IMR-90 (cell line): ENCODE data around the gene KRT16. TPM values are rescaled to one million over a fixed set of nuclear protein-coding genes. Genes with fewer than 3 reads are reported as not detected.

ENCODE experiments used
- ATAC-seq: fragments of 200-7000 bp; cut with Tn5 transposase; 2 replicates; pipeline ENCODE4 v1.9.1; 2020; ENCODE audit warnings: low read depth, mild to moderate bottlenecking, moderate library complexity
- BruUV-seq: library from RNA; stranded (reverse); fragments of 400-500 nt; replicated peaks from 2 replicates; lab custom pipeline; 2021; lab: Mats Ljungman, UMichigan
- CTCF ChIA-PET: fragments of 300-600 bp; formaldehyde crosslinking; extraction: SDS; loops from one replicate; lab custom pipeline; 2021; ENCODE audit warnings: antibody characterized with exemption; lab: Yijun Ruan, JAX
- POLR2A ChIA-PET: fragments of 300-600 bp; sonication (Branson Sonifier 250); formaldehyde crosslinking; loops from one replicate; lab custom pipeline; 2022; ENCODE audit warnings: antibody characterized with exemption; ENCODE audit not compliant: unreplicated experiment; lab: Charles Lee
- DNase-seq: peaks from one replicate; pipeline ENCODE4 v3.0.0; 2013
- H2AFZ ChIP-seq: replicated peaks from 2 replicates; pipeline ENCODE3; 2013; ENCODE audit warnings: low read length, mild to moderate bottlenecking; ENCODE audit not compliant: poor library complexity
- H2AK5ac ChIP-seq: 2 replicates; pipeline ENCODE4 v1.6.1; 2013; ENCODE audit warnings: low read depth, low read length, inconsistent platforms
- H2AK9ac ChIP-seq: replicated peaks from 2 replicates; pipeline ENCODE3; 2013; ENCODE audit warnings: mild to moderate bottlenecking, low read depth, low read length, moderate library complexity; ENCODE audit not compliant: poor library complexity
- H2BK120ac ChIP-seq: 2 replicates; pipeline ENCODE4 v1.6.1; 2013; ENCODE audit warnings: low read depth, low read length, inconsistent platforms
- H2BK15ac ChIP-seq: 3 replicates; pipeline ENCODE4 v1.6.1; 2013; ENCODE audit warnings: low read depth, low read length, inconsistent platforms
- H2BK20ac ChIP-seq: 2 replicates; pipeline ENCODE4 v1.6.1; 2013; ENCODE audit warnings: low read depth, mild to moderate bottlenecking, inconsistent platforms, low read length, moderate library complexity
- H2BK5ac ChIP-seq: 2 replicates; pipeline ENCODE4 v1.6.1; 2013; ENCODE audit warnings: mild to moderate bottlenecking, low read depth, low read length, inconsistent platforms; ENCODE audit not compliant: poor library complexity, severe bottlenecking
- H3K14ac ChIP-seq: replicated peaks from 2 replicates; pipeline ENCODE4 v1.6.1; 2013; ENCODE audit warnings: low read depth, low read length, inconsistent platforms
- H3K18ac ChIP-seq: 2 replicates; pipeline ENCODE4 v1.6.1; 2013; ENCODE audit warnings: low read depth, low read length, control low read depth
- H3K23ac ChIP-seq: 2 replicates; pipeline ENCODE4 v1.6.1; 2013; ENCODE audit warnings: low read depth, low read length, inconsistent platforms
- H3K27ac ChIP-seq: 2 replicates; pipeline ENCODE4 v1.5.1; 2013; ENCODE audit warnings: mild to moderate bottlenecking, control low read depth, low read length; ENCODE audit not compliant: insufficient read depth
- H3K27me3 ChIP-seq: 2 replicates; pipeline ENCODE4 v1.6.1; 2013; ENCODE audit warnings: low read length; ENCODE audit not compliant: control insufficient read depth, insufficient read depth
- H3K36me3 ChIP-seq: 2 replicates; pipeline ENCODE4 v1.6.1; 2013; ENCODE audit warnings: low read length, mixed read lengths; ENCODE audit not compliant: control insufficient read depth, insufficient read depth
- H3K4ac ChIP-seq: 2 replicates; pipeline ENCODE4 v1.6.1; 2013; ENCODE audit warnings: low read depth, low read length, inconsistent platforms
- H3K4me1 ChIP-seq: 2 replicates; pipeline ENCODE4 v1.6.1; 2013; ENCODE audit warnings: low read length, mixed read lengths; ENCODE audit not compliant: control insufficient read depth, insufficient read depth
- H3K4me2 ChIP-seq: 2 replicates; pipeline ENCODE4 v1.6.1; 2013; ENCODE audit warnings: low read depth, mild to moderate bottlenecking, control low read depth, low read length, moderate library complexity
- H3K4me3 ChIP-seq: 2 replicates; pipeline ENCODE4 v1.5.1; 2013; ENCODE audit warnings: low read depth, mild to moderate bottlenecking, control low read depth, low read length, moderate library complexity; ENCODE audit not compliant: insufficient read depth
- H3K56ac ChIP-seq: 2 replicates; pipeline ENCODE4 v1.6.1; 2013; ENCODE audit warnings: low read length, inconsistent platforms; ENCODE audit not compliant: insufficient read depth; ENCODE audit errors: extremely low read depth
- H3K79me1 ChIP-seq, 2 experiments: 2 replicates each; pipeline ENCODE4 v1.6.1; 2013; ENCODE audit warnings: low read length in 2 of 2, inconsistent platforms in 1 of 2, low read depth in 1 of 2
- H3K9ac ChIP-seq: 2 replicates; pipeline ENCODE4 v1.6.1; 2013; ENCODE audit warnings: low read depth, low read length, control low read depth
- H3K9me1 ChIP-seq: 2 replicates; pipeline ENCODE4 v1.6.1; 2013; ENCODE audit warnings: low read length, inconsistent platforms; ENCODE audit not compliant: insufficient read depth
- H3K9me3 ChIP-seq: 2 replicates; pipeline ENCODE4 v1.6.1; 2013; ENCODE audit warnings: low read length; ENCODE audit not compliant: control insufficient read depth, insufficient read depth
- H4K20me1 ChIP-seq: 2 replicates; pipeline ENCODE4 v1.6.1; 2013; ENCODE audit warnings: low read length, inconsistent platforms; ENCODE audit not compliant: insufficient read depth
- H4K5ac ChIP-seq: 2 replicates; pipeline ENCODE4 v1.6.1; 2013; ENCODE audit warnings: mild to moderate bottlenecking, low read depth, low read length, control low read depth
- H4K8ac ChIP-seq, 2 experiments: 2 replicates each; pipeline ENCODE4 v1.6.1; 2013; ENCODE audit warnings: low read depth in 2 of 2, low read length in 2 of 2, control low read depth in 1 of 2, inconsistent platforms in 1 of 2
- H4K91ac ChIP-seq: 2 replicates; pipeline ENCODE4 v1.6.1; 2013; ENCODE audit warnings: low read depth, low read length, inconsistent platforms; ENCODE audit not compliant: insufficient read depth
- BHLHE40 ChIP-seq: fragments of 150-350 bp; IDR thresholded peaks from 2 replicates; pipeline ENCODE4 v1.6.1; 2016; ENCODE audit warnings: mild to moderate bottlenecking, low read depth, low read length
- CEBPB ChIP-seq: IDR thresholded peaks from 2 replicates; pipeline ENCODE4 v1.6.1; 2012; ENCODE audit warnings: low read depth, low read length, improper control_type of control experiment
- CHD1 ChIP-seq: IDR thresholded peaks from 2 replicates; pipeline ENCODE4 v1.6.1; 2012; ENCODE audit warnings: low read depth, low read length, improper control_type of control experiment
- FOS ChIP-seq: fragments of 150-350 bp; IDR thresholded peaks from 2 replicates; pipeline ENCODE4 v1.6.1; 2016; ENCODE audit warnings: low read depth, low read length
- MAFK ChIP-seq: IDR thresholded peaks from 2 replicates; pipeline ENCODE4 v1.6.1; 2012; ENCODE audit warnings: low read depth, low read length, improper control_type of control experiment
- MAZ ChIP-seq: IDR thresholded peaks from 2 replicates; pipeline ENCODE4 v1.6.1; 2012; ENCODE audit warnings: low read depth, mild to moderate bottlenecking, low read length, improper control_type of control experiment, moderate library complexity, borderline replicate concordance
- POLR2A ChIP-seq: IDR thresholded peaks from 2 replicates; pipeline ENCODE4 v1.6.1; 2012; ENCODE audit warnings: mild to moderate bottlenecking, low read depth, low read length
- RAD21 ChIP-seq: IDR thresholded peaks from 2 replicates; pipeline ENCODE4 v1.6.1; 2012; ENCODE audit warnings: low read length, improper control_type of control experiment
- RCOR1 ChIP-seq: IDR thresholded peaks from 2 replicates; pipeline ENCODE4 v1.6.1; 2012; ENCODE audit warnings: mild to moderate bottlenecking, low read length, improper control_type of control experiment; ENCODE audit not compliant: insufficient replicate concordance
- RFX5 ChIP-seq: IDR thresholded peaks from 2 replicates; pipeline ENCODE4 v1.8.0; 2012; ENCODE audit warnings: low read depth, mild to moderate bottlenecking, low read length, moderate library complexity
- SMC3 ChIP-seq: fragments of 150-350 bp; IDR thresholded peaks from 2 replicates; pipeline ENCODE4 v1.6.1; 2016; ENCODE audit warnings: low read depth, mild to moderate bottlenecking, antibody characterized with exemption, low read length, moderate library complexity
- WGBS, 2 experiments: methylation state at CpG; one replicate each; pipeline versions ENCODE4 v1.1.5 to v1.1.7; 2013; ENCODE audit warnings: missing lambda C conversion rate in 2 of 2; ENCODE audit not compliant: insufficient read length in 1 of 2; ENCODE audit errors: extremely low coverage in 2 of 2; 5-methylcytosine and 5-hydroxymethylcytosine counted together
- dilution Hi-C: fragments of 300-500 bp; cut with HindIII; formaldehyde crosslinking; loops from one replicate; pipeline ENCODE4 v1.14.3; 2018; ENCODE audit warnings: low sequenced_read_pairs; ENCODE audit not compliant: unreplicated experiment
- in situ Hi-C: fragments of 300-500 bp; cut with MboI; formaldehyde crosslinking; loops from 3 replicates; pipeline ENCODE4 v1.14.3; 2019; ENCODE audit warnings: low sequenced_read_pairs, inconsistent platforms, mixed read lengths
- intact Hi-C: fragments of 100-400 bp; cut with micrococcal nuclease; formaldehyde crosslinking; loops from 2 replicates; pipeline ENCODE4 v1.10.0; 2022
- polyA plus RNA-seq, 3 experiments: library from polyadenylated mRNA; depleted of rRNA; stranded (reverse); fragments of >200 nt; gene quantifications; 2 replicates each; pipeline ENCODE4 v1.2.3, GENCODE V29; 2012; ENCODE audit warnings: low replicate concordance in 1 of 3
- total RNA-seq: library from RNA; depleted of rRNA; stranded (reverse); fragments of >200 nt; gene quantifications from 2 replicates; pipeline ENCODE4 v1.2.3, GENCODE V29; 2012
- TF ChIP-seq, protein P1 (sequence below): fragments of 150-350 bp; IDR thresholded peaks from 2 replicates; pipeline ENCODE4 v1.6.1; 2017; ENCODE audit warnings: mild to moderate bottlenecking, antibody characterized with exemption, low read length, low read depth

Gene KRT16
- total and polyA plus RNA-seq, 2 of the 4 experiments (the other 2 are of a cell fraction) = not detected

DNA sequence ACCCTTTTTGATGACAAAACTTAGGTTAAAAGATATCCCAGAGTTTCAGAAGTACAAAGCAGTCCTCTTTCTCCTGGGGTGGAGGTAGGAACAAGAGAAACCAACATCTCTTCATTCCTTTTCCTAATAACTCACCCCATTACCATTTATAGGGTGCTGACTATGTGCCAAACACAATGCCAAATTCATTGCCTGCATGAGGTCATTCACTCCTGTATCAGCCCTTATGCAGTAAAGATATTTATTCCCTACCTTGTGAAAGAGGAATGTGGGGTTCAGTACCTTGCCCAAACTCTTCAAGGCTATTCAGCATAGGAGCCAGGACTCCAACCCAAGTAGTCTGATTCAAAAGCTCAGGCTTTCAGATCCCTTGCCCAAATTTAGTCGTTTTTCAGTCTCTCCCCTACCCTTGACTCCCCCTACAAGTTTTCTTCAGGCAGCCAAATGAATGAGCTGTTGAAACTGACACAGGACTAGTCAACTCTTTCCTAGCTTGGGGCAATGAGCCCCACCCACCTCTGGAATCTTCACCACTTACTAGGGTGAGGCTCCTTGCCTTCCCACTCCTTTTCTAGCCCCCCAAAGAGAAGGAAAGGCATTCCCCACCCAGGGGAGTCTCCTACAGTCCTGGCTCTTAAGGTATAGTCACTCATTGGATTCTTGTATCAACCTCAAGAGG is 31.7 kb downstream of the KRT16 start:
- Histone ChIP-seq H4K8ac (no peak overlapping the region), H3K4me3 (no peak overlapping the region), H2BK5ac (no peak overlapping the region), H3K36me3 (no peaks in the 10 kb centered on the region), H3K27ac (no peak overlapping the region), H2BK120ac (no peak overlapping the region), H3K56ac (no peak overlapping the region), H3K79me1 (no peaks in the 10 kb centered on the region), H3K23ac (no peak overlapping the region), H3K9me1 (no peaks in the 10 kb centered on the region), H3K4ac (no peak overlapping the region), H3K4me2 (no peak overlapping the region), H3K9ac (no peak overlapping the region), H3K18ac (no peak overlapping the region), H4K20me1 (no peaks in the 10 kb centered on the region), H2AK9ac (no peak overlapping the region), H3K14ac (no peak overlapping the region), H2AFZ (no peak overlapping the region), H2BK20ac (no peak overlapping the region), H3K27me3 (peaks cover 42% of the 10 kb centered on the region), H2BK15ac (no peak overlapping the region), H3K9me3 (no peaks in the 10 kb centered on the region), H3K4me1 (no peaks in the 10 kb centered on the region), H4K91ac (no peak overlapping the region), H4K5ac (no peak overlapping the region), H2AK5ac (no peak overlapping the region)
- TF ChIP-seq CEBPB = no peak
- no peak for TF ChIP-seq POLR2A
- TF ChIP-seq RAD21 = no peak
- TF ChIP-seq FOS = no peak
- TF ChIP-seq SMC3 = no peak
- TF ChIP-seq RCOR1 = no peak
- no peak for TF ChIP-seq MAFK
- TF ChIP-seq CHD1 = no peak
- TF ChIP-seq, protein P1, sequence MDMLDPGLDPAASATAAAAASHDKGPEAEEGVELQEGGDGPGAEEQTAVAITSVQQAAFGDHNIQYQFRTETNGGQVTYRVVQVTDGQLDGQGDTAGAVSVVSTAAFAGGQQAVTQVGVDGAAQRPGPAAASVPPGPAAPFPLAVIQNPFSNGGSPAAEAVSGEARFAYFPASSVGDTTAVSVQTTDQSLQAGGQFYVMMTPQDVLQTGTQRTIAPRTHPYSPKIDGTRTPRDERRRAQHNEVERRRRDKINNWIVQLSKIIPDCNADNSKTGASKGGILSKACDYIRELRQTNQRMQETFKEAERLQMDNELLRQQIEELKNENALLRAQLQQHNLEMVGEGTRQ = no peak
- TF ChIP-seq MAZ = no peak
- TF ChIP-seq BHLHE40 = no peak
- no peak for TF ChIP-seq RFX5
- in situ Hi-C loops (no loop called here), dilution Hi-C loops (no loop called here), intact Hi-C loops (no loop called here)
- BruUV-seq = no TSS peak
- 11% methylated on average over 1 of the region's 1 CpG; no CpG with 5 or more reads in 1 of the 2 experiments for WGBS, 2 experiments
- ChIA-PET POLR2A (interaction anchor here (0.6 kb wide), 1 partner anchor 107 kb away, joined by 3 read pairs; no protein-coding TSS in a partner anchor), CTCF (interaction anchor here (1.7 kb wide), 1 partner anchor 10 kb away, joined by 5 read pairs; no protein-coding TSS in a partner anchor)
- ATAC-seq (no peak), DNase-seq (no peak)
